ENCODE measurements around the gene PML.
A peak's percentile ranks its signal among the peaks of the same experiment; 100 is the strongest.

PML gene

GRCh38 chr15:74038707-74039655 is 44.5 kb downstream of the PML start:
- no peak for DNase-seq (ENCODE audit: low spot score)

GRCh38 chr15:74039656-74040010 is 45.1 kb downstream of the PML start:
- Mint-ChIP-seq H3K4me1 (ENCODE audit: low read depth) (no peaks in the 10 kb centered on the region), H3K27me3 (ENCODE audit: low read depth) (no peaks in the 10 kb centered on the region), H3K9me3 (no peaks in the 10 kb centered on the region), H3K4me3 (no peak overlapping the region), H3K27ac (no peak overlapping the region), H3K36me3 (ENCODE audit: low read depth) (peaks cover 34% of the 10 kb centered on the region)
- DNase-seq (ENCODE audit: low spot score): no peak

More at GRCh38 chr15:74038707-74039655, 44.5 kb downstream of the PML start:
- Mint-ChIP-seq H3K9me3 (no peaks in the 10 kb centered on the region), H3K27me3 (ENCODE audit: low read depth) (no peaks in the 10 kb centered on the region), H3K4me3 (no peak overlapping the region), H3K27ac (no peak overlapping the region), H3K36me3 (ENCODE audit: low read depth) (peaks cover 38% of the 10 kb centered on the region), H3K4me1 (ENCODE audit: low read depth) (no peaks in the 10 kb centered on the region)

- Mint-ChIP-seq H3K27me3 (ENCODE audit: low read depth) (no peaks in the 10 kb centered on the region), H3K4me3 (no peak overlapping the region), H3K36me3 (ENCODE audit: low read depth) (peaks cover 30% of the 10 kb centered on the region), H3K9me3 (no peaks in the 10 kb centered on the region), H3K27ac (no peak overlapping the region), H3K4me1 (ENCODE audit: low read depth) (no peaks in the 10 kb centered on the region)
- no peak for DNase-seq (ENCODE audit: low spot score)
Observed at GRCh38 chr15:74040109-74040850, 45.8 kb downstream of the PML start.

- no peak for DNase-seq (ENCODE audit: low spot score)
- H3K36me3 Mint-ChIP-seq (ENCODE audit: low read depth): peaks cover 22% of the 10 kb centered on the region
- H3K9me3 Mint-ChIP-seq: no peaks in the 10 kb centered on the region
- no peaks in the 10 kb centered on the region for H3K4me1 Mint-ChIP-seq (ENCODE audit: low read depth)
- H3K27me3 Mint-ChIP-seq (ENCODE audit: low read depth): no peaks in the 10 kb centered on the region
- no peak overlapping the region for H3K27ac Mint-ChIP-seq
- no peak overlapping the region for H3K4me3 Mint-ChIP-seq
Observed at GRCh38 chr15:74041311-74041756, 46.8 kb downstream of the PML start.

GRCh38 chr15:74041777-74042435 is 47.4 kb downstream of the PML start:
- Mint-ChIP-seq H3K9me3 (no peaks in the 10 kb centered on the region), H3K27me3 (ENCODE audit: low read depth) (no peaks in the 10 kb centered on the region), H3K4me1 (ENCODE audit: low read depth) (no peaks in the 10 kb centered on the region), H3K27ac (no peak overlapping the region), H3K36me3 (ENCODE audit: low read depth) (peaks cover 17% of the 10 kb centered on the region), H3K4me3 (no peak overlapping the region)
- no peak for DNase-seq (ENCODE audit: low spot score)

GRCh38 chr15:74042603-74043424 is 48.3 kb downstream of the PML start:
- no peaks in the 10 kb centered on the region for H3K27me3 Mint-ChIP-seq (ENCODE audit: low read depth)
- DNase-seq (ENCODE audit: low spot score): no peak
- peaks cover 10% of the 10 kb centered on the region for H3K36me3 Mint-ChIP-seq (ENCODE audit: low read depth)
- no peaks in the 10 kb centered on the region for H3K4me1 Mint-ChIP-seq (ENCODE audit: low read depth)
- H3K9me3 Mint-ChIP-seq: no peaks in the 10 kb centered on the region
- no peak overlapping the region for H3K4me3 Mint-ChIP-seq
- no peak overlapping the region for H3K27ac Mint-ChIP-seq

- Mint-ChIP-seq H3K27me3 (ENCODE audit: low read depth) (no peaks in the 10 kb centered on the region), H3K27ac (peak overlapping the region; percentile 26), H3K4me1 (ENCODE audit: low read depth) (peaks cover 4% of the 10 kb centered on the region), H3K4me3 (no peak overlapping the region), H3K9me3 (no peaks in the 10 kb centered on the region), H3K36me3 (ENCODE audit: low read depth) (peaks cover 9% of the 10 kb centered on the region)
- DNase-seq (ENCODE audit: low spot score): no peak
Observed at GRCh38 chr15:74043425-74044266, 49.1 kb downstream of the PML start.

GRCh38 chr15:74044267-74045110 is 50.0 kb downstream of the PML start:
- Mint-ChIP-seq H3K4me1 (ENCODE audit: low read depth) (peaks cover 4% of the 10 kb centered on the region), H3K9me3 (no peaks in the 10 kb centered on the region), H3K27me3 (ENCODE audit: low read depth) (no peaks in the 10 kb centered on the region), H3K27ac (no peak overlapping the region), H3K4me3 (no peak overlapping the region), H3K36me3 (ENCODE audit: low read depth) (peaks cover 9% of the 10 kb centered on the region)
- no peak for DNase-seq (ENCODE audit: low spot score)

GRCh38 chr15:74045184-74045583 is 50.7 kb downstream of the PML start:
- no peaks in the 10 kb centered on the region for H3K27me3 Mint-ChIP-seq (ENCODE audit: low read depth)
- no peak for DNase-seq (ENCODE audit: low spot score)
- no peak overlapping the region for H3K4me3 Mint-ChIP-seq
- H3K4me1 Mint-ChIP-seq (ENCODE audit: low read depth): peaks cover 4% of the 10 kb centered on the region
- no peak overlapping the region for H3K27ac Mint-ChIP-seq
- no peaks in the 10 kb centered on the region for H3K9me3 Mint-ChIP-seq
- peaks cover 9% of the 10 kb centered on the region for H3K36me3 Mint-ChIP-seq (ENCODE audit: low read depth)

- peaks cover 9% of the 10 kb centered on the region for H3K36me3 Mint-ChIP-seq (ENCODE audit: low read depth)
- H3K27ac Mint-ChIP-seq: no peak overlapping the region
- no peaks in the 10 kb centered on the region for H3K27me3 Mint-ChIP-seq (ENCODE audit: low read depth)
- no peak for DNase-seq (ENCODE audit: low spot score)
- H3K4me3 Mint-ChIP-seq: no peak overlapping the region
- H3K4me1 Mint-ChIP-seq (ENCODE audit: low read depth): peaks cover 4% of the 10 kb centered on the region
- H3K9me3 Mint-ChIP-seq: no peaks in the 10 kb centered on the region
Observed at GRCh38 chr15:74045636-74046274, 51.2 kb downstream of the PML start.

- Mint-ChIP-seq H3K4me3 (no peak overlapping the region), H3K9me3 (no peaks in the 10 kb centered on the region), H3K4me1 (ENCODE audit: low read depth) (peaks cover 4% of the 10 kb centered on the region), H3K27me3 (ENCODE audit: low read depth) (no peaks in the 10 kb centered on the region), H3K36me3 (ENCODE audit: low read depth) (peaks cover 9% of the 10 kb centered on the region), H3K27ac (no peak overlapping the region)
- DNase-seq (ENCODE audit: low spot score): no peak
Observed at GRCh38 chr15:74046275-74046674, 51.8 kb downstream of the PML start.

- Mint-ChIP-seq H3K4me1 (ENCODE audit: low read depth) (peaks cover 12% of the 10 kb centered on the region), H3K27me3 (ENCODE audit: low read depth) (no peaks in the 10 kb centered on the region), H3K4me3 (no peak overlapping the region), H3K27ac (no peak overlapping the region), H3K9me3 (no peaks in the 10 kb centered on the region), H3K36me3 (ENCODE audit: low read depth) (no peaks in the 10 kb centered on the region)
- no peak for DNase-seq (ENCODE audit: low spot score)
Observed at GRCh38 chr15:74050127-74050526, 55.6 kb downstream of the PML start.

Data from T-helper 2 cell treated with Interferon-gamma antibody and Interleukin-4, amounts not matched to agents 5 μg/mL and 100 μg/mL, for 36 hours (primary cell).